GM19455 (cell line): ENCODE measurements around the gene RASAL2.
"Not testable (repeated sequence)": the region's sequence is repeated elsewhere in the genome, so short reads cannot be mapped to it uniquely, and the experiment has no call there.

Experiments used
- ATAC-seq: cut with Tn5 transposase; IDR thresholded peaks from one replicate; pipeline ENCODE4 v1.9.1; 2021; ENCODE audit not compliant: unreplicated experiment

RASAL2 gene

DNA sequence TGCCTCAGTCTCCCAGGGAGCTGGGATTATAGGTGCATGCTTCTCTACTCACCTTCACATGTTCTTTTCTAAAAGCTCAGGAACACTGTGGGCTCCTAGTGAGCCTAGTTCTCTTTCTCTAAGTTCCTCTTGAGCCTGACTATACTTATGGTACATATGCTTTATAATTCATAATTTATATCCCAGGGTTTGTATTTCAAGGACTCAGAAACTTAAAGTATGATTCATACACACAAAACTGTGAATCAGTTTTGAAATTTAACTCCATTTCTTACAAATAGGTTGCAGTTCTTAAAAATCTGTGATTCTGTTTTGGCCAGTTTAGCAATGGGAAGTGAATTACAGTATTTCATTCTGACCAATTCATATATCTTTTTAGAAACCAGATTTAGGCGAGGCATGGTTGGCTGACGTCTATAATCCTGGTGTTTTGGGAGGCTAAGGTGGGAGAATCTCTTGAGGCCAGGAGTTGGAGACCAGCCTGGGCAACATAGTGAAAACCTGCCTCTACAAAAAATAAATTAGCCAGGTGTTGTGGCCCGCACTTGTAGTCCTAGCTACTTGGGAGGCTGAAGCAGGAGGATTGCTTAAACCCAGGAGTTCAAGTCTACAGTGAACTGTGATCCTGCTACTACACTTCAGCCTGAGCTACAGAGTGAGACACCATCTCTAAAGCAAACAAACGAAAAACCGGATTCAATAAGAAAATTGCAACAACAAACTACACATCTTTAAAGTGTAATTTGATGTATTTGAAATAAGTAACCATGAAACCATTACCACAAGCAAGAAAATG lies 15.6 kb downstream of the RASAL2 start:
- ATAC-seq: no peak

DNA sequence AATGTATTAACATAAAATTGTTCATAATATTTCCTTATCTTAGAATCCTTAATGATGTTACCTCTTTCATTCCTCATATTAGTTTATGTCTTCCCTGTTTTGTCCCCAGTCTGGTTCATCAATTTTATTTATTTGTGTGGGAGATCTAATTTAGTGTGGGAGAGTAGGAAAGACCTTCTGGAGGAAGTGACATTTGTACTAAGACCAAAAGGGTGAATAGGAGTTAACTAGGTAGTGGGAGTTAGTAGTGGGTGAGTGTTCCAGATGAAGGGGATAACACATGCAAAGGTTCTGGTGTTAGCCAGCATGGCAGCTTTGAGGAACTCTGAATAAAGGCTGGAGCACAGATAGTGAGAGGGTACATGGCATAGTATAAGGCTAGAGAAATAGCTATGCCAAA lies 21.4 kb downstream of the RASAL2 start:
- ATAC-seq: no peak

DNA sequence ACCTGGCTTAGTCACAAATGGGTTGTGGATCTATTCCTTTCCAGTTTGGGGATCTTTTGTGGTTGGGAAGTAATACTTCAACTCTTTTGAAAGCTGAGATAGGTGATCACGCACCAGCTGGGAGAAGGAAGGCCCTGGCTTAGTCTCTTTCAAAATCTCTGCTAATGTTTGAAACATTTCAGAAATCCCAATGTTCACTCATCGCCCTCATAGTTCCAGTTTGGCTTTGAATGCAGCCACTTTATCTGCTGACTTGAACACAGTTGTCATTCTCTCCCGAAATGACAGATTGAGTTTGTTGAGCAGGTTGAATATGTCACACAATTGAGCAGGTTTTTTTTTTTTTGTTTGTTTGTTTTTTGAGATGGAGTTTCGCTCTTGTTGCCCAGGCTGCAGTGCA lies 24.6 kb downstream of the RASAL2 start:
- ATAC-seq: no peak

DNA sequence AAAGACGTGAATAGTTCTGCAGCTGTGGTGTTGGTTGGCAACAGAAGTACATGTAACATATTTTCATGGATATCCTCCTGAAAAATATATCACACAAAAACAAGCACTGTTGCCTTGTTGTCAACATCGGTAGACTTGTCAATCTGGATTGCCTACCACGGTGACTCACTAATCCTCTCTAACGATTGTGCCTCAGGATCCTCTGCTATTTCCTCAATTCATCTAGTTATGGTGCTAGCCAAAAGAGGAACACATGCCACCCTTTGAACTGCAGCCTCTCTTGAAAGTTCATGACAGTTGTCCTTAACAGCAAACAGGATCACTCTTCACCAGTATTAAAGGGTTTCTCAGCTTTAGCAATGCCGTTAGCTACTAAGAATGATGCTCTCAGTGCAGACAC lies 25.7 kb downstream of the RASAL2 start:
- no peak for ATAC-seq

DNA sequence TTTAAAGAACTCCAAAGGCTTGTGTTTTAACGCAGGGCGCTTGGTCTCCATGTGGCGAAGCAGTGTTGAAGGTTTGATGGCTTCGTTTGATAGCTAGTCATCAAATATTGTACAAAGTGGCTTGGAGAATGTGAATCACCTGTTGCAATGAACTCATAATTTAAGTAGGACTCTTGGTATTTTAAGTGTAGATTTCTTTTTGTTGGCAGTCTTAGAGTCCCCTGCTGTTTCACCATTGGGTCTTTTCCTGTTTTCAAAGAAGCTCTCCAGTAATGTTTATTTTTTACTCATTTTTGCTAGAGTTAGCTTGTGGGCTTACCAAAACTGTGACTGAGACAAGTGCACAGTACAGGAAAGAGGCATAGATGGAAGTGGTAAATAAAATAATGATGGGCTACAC lies 26.2 kb downstream of the RASAL2 start:
- no peak for ATAC-seq

DNA sequence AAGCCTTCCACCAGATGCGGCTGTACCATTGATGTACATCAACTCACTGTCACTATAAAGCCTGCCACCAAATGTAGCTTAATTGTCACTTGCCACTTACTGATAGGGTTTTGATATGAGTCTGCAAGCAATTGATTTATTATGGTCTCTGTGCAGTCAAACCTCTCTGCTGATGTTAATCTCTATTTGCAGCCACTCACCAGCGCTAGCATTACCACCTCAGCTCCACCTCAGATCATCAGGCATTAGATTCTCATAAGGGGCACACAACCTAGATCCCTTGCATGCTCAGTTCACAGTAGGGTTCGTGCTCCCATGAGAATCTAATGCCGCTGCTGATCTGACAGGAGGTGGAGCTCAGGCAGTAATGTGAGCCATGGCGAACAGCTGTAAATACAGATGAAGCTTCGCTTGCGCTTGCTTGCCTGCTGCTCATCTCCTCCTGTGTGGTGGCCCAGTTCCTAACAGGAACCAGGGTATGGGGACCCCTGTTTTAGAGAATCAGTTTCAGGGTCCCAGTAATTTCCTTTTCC lies 26.7 kb downstream of the RASAL2 start:
- ATAC-seq: not testable (repeated sequence)

DNA sequence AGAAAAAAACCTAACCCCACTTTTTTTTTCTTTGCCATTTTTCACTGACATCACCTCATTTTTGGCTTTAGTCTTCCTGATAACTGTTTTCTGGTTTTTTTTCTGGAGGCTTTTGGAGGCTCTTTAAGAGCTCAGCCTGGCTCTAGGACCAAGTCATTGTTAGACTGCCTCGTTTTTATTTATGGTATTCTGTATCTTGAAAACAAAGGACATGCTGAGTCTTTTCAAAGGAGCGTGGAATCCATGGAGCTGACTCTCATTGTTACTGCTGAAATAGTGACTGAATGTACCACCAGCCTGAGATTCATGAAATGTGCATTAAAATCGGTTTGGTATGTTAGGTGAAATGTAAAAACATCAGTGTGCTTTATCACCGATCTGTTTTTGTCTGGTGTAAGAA lies 28.0 kb downstream of the RASAL2 start:
- ATAC-seq: no peak

DNA sequence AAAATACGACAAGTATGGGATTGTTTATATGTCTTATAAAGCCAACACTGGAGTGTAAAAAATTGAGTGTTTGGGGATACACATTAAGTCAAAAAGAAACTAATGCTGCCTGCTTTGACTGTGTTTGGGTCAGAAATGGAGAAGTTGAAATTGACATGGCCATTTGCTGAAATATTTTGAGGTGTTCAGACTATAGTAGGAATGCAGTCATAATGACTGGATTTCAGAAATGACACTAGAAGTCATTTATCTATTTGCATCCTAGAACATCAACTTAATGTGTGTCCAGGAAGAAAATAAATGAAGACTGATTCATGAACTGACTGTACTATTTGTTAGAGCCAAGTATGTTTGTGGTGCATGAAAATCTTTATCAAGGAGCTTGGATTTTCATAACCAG lies 28.4 kb downstream of the RASAL2 start:
- ATAC-seq: no peak

DNA sequence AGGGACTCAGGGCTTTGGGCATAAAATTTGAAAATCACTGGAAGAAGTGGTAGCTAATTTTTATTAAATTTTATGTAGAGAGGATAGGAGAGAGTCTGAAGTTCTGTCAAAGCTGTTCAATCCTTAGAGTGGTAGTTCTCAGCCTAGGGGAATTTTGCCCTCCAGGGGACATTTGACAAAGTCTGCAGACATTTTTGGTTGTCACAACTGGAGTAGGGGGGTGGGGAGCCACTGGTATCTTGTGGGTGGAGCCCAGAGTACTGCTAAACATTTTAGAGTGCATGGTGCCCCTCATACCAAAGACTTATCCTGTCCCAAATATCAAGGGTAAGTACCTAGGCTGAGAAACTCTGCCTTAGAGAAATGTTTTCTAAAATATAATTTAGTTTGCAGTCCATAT lies 30.2 kb downstream of the RASAL2 start:
- ATAC-seq: no peak

DNA sequence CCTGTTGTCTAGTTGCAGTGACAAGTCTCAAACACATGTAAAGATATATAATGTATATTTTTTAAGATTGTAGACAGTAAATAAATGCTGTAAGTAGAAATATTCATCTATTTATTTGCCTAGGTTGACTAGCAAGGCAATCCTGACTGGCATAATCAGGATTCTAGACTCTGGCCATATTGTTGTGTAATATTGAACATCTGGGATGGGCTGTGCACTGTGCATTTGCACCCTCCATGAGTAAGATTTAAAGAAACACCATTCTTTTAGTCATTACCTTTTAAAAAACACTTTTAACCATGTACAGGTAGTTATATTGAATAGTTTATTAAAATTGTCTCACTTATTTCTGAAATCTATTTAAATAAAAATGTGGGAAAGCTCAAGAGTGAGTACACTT lies 32.4 kb downstream of the RASAL2 start:
- no peak for ATAC-seq

DNA sequence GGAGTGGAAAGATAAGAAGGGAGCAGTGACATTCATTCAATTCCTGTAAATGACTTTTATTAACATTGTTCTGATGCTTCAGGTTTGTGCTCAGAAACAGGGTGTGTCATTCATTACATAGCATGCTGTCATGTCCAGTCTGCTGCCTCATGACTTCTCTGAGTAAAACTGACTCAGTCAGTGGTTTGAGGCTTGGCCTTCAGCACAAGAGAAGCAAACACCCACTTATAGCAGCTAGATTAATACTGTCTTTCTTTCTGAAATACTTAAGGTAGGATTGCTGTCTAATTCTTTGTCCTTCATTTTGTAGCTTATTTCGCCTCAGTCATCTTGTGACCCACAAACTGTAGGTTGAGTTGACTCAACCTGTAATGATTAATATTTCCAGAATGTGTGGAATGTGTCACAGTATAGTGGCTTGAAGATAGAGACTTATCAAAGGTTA lies 32.9 kb downstream of the RASAL2 start:
- no peak for ATAC-seq

DNA sequence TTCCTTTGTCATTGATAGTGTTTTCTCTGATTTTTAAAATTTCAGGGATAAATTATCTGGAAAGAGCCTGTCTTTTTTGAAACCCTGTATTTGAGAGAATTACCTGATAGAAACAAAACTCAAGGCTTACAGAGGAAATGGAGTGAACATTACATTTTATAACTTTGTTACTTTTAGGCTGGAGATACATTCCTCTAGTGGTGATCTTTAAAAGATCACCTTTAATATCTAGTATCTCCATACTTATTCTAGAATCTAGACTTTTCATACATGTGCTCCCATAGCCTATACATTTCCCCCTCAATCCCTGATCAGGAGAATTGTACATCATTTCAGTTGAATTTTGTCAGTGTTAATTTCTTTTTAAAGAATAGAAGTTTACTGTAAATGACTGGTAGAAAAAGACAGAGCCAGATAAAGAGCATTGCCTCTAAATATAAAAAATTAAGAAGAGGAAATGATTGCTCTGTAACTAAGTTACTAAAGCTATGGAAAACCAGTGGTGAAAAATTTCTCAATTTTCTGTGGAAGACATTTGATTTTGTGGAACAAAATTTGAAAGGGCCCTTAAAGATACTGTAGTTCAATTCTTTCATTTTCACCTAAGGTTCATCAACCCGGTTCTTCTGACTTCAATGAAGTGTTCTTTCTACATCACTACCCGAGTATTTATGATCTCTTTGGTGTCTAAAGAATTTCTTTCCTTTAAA lies 33.7 kb downstream of the RASAL2 start:
- ATAC-seq: no peak

DNA sequence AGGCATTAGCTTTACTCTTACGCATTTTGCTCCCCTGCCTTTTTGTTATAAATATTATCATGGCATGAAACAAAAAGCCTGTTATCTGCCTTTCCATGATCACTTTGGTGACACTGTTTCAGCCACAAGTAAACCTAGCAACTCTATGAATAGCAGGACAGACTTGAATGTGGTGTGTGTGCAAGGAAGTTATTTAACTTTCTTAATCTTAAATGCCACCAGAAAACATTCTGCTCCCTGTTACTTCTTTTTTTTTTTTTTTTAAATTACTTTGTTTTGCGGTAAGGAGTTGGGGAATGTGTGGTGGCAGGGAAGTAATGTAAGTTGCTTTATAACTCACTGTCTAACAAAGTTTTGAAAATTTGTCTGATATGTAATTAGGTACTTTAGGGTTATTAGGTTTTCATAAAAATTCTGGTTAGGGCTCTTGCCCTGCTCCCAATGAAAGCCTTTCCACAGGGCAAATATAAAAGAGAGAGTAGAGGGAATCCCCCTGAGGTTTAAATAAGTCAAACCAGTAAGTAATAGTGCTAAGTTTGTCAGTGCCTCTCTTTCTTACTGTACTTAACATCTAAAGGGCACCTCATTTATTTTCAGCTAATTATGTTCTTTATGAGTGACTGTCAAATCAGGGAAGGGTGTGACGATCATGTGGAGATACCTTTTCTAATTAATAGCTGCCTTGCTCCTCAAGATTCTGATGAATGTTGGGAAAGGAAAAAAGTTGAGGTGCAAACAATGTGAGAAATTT lies 39.5 kb downstream of the RASAL2 start:
- ATAC-seq: no peak

DNA sequence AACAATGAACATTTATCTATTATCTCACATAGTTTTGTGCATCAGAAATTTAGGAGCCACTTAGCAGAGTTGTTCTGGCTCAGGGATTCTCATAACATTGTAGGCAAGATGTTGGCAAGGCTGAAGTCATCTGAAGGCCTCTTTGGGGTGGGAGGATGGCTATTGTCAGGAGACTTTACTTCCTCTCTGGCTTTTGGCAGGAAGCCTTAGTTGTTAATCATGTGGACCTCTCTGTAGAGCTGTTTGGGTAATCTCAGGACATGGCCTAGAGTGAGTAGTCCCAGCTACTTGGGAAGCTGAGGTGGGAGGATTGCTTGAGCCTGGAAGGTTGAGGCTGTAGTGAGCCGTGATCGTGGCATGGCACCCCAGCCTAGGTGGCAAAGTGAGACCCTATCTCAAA lies 40.2 kb downstream of the RASAL2 start:
- ATAC-seq: no peak

DNA sequence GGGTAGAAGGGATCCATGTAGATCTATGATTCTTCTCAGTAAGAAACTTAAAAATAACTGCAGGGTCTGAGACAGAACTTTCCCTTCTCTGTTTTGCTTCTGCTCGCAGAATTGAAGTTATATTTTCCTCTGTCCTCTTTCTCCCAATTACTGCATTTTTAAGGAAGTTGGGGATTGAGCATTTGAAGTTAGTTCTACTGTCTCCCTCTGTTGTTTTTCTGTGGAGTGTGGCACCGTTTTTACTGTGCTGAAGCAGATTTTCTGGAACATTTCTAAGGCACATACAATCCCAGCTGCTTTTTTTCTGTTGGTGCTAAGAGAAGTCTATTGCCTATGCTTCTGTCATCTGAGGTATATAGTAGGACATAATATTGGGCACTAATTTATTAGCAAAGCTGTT lies 43.3 kb downstream of the RASAL2 start:
- ATAC-seq: no peak

DNA sequence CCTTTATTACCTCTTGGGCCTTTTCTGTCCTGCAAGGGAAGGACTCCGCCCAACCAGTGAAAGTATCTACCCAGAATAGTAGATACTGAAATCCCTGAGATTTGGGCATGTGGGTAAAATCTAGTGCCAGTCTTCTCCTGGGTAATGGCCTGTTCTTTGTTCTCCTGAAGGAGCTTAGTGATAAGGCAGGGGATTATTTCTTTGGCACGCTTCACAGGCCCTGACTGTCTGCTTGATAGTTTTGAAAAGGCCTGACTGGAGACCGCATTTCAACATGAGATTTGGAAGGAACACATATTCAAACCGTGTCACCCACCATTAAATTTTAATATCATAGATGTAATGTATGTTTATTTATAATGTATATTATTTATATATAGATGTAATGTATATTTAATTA lies 48.9 kb downstream of the RASAL2 start:
- ATAC-seq: no peak

DNA sequence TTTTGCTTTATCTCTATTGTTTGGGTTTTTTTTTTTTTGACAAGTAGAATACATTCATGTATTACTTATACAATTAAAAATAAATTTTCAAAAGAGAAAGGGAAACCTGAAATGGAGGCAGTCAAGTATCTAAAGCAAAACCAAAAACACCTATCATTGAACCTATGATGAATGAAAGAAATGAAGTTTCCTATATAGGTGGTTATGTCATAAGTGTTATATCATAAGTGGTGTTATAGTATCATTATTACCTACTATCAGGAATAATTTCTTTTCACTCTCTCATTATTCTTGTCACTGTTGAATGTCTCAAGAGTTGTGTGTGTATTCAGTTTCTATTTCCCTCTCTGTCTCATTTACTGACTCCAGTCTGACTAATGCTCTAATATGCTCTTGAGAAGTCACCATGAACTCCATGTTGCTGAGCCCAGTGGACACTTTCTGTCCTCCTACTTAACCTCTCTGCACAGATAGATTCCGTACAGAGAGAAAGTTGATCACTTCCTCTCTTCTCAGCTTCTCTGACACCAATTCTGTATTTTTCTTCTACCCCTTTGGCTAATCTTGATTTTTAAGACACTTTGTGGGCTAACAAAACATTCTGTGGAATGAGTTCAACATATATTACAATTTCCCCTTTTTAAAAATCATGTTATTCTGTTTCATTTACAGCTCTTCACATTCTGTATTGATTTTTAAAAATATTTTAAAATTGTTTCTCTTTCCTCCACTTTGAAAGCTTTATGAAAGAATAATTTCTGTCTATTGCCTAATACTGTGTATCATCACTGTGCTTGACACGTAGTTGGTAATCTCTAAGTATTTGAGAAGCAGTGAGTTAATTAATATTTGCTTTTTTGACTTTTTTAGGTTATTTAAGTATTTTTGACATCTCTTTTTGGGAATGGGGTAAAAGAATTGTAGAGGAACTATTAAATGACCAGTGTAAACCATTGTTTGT lies 50.1 kb downstream of the RASAL2 start:
- ATAC-seq: no peak

DNA sequence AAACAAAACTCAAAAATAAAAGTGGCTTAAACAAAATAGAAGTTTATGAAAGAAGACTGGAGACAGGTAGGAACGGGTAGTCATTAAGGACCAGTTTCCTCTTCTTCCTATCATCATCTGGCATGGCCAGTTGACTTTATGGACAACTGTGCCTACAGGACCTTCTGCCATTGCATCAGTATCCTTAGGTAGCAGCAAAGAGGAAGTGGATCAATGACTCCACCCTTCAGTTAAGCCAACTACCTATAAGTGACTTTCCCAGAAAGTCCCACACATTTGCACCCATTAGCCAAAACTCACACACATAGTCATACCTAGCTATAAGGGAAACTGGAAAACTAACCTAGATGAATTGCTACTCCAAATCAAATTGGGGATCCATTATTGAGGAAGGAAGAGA lies 51.7 kb downstream of the RASAL2 start:
- no peak for ATAC-seq

DNA sequence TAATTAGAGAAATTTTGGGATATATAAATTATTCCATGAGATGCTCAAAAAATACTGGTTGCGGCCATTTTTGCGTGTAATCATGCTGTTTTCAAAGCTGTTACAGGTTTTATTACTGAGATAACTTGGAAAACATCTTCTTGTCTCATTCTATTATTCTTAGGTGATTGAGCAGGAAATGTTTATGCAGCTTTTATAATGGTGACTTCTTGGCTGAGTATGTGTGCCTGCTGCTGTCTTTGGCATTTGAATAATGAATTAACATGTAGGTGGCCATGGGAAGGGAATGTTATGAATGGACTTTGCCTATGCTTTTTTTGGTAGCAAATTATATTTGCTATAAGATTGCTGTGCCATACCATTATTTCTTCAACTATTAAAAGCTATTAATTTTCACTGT lies 52.5 kb downstream of the RASAL2 start:
- no peak for ATAC-seq

DNA sequence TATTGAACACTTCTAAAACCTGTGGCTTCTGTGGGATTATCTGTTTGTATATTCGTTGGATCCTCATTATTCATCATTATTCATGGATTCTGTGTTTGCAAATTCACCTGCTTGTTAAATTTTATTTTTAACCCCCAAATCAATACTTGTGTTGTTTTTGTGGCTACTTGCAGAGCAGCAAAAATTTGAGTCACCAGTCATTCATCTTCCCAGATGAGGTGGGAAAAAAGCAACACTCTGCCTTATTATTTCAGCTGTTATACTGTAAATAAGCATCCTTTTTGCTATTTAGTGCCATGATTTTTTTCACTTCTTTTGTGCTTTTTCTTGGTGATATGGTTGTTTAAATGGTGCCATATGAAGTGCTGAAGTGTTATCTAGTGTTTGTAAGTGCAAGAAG lies 56.7 kb downstream of the RASAL2 start:
- no peak for ATAC-seq

DNA sequence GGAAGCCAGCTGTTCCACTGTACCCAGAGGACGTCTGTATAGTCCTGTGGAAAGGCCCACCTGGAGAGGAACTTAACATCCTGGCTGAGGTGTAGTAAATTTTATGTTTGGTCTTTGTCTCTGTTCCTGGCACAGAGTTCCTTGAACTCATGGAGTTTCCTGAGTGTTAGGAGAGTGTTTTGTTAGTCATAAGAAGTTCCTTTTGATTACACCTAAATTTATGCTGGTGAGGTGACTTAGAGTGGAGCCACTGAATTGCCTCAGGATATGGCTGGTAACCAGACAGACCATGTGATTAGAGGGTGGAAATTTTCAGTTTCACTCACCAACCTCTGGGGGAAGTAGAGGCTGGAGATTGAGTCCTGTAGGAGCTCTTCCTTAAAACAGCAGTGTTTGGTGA lies 57.9 kb downstream of the RASAL2 start:
- no peak for ATAC-seq
